ENCODE measurements around the gene PNPLA3. TPM values are rescaled to one million over a fixed set of nuclear protein-coding genes. Genes with fewer than 3 reads are reported as not detected.

PNPLA3 gene
- total and polyA plus RNA-seq, 2 of the 4 experiments (the other 2 are of a cell fraction) = 3.6 to 7.5 TPM

DNA sequence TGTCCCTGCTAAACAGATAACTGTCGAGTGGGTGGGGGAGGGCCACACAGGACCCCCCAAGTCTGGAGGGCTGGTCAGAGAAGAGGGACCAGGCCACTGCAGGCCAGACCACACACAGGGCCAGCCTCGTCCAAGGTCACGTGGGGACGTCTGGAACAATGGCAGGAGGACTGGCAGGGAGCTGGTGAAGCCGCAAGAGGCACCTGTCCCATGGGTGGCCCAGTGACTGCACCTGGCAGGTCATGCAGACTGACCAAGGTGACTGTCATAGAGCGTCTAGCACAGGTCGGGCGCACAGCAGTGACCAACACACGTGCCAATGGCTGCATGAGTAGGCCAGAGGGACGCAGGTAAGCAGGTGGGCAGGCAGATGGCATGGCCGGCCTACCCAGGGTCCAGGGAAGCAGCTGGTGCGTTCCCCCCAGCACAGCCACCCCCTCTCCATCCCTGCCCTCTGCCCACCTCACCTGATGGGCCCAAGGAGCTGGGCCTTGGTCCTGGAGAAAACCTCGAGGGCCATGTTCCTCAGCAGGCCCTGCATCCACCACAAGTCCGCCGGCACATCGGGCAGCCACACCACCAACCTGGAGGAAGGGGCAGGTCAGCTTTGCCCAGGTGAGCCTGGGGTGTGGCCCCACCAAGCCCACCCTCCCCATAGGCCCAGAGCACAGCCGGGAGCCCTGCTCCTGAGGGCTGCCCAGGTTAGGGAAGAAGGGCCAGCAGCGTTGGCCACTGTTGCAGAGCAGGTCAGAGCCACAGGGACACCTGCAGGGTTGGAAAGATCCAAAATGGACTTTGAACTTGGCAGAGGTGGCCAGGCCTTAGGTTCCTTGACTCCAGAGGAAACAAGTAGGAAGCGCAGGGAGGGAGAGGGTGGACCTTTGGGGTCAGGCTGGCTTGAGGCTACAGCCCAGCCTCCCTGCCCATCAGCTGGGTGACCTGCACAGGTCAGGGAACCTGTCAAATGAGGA is 42.2 kb upstream of the PNPLA3 start:
- Histone ChIP-seq H2BK120ac (ENCODE audit: low read depth, low read length) (no peak overlapping the region), H3K18ac (ENCODE audit: low read depth, low read length) (no peak overlapping the region), H4K91ac (ENCODE audit: insufficient read depth, low read depth, low read length) (no peak overlapping the region), H3K9me1 (ENCODE audit: insufficient read depth, low read length) (no peaks in the 10 kb centered on the region), H2AFZ (replicated peaks; ENCODE audit: low read length, poor library complexity) (no peak overlapping the region), H3K4me3 (ENCODE audit: insufficient read depth, low read depth, low read length) (no peak overlapping the region), H2BK15ac (ENCODE audit: low read depth, low read length) (no peak overlapping the region), H3K27ac (ENCODE audit: insufficient read depth, low read length) (no peak overlapping the region), H3K79me1 (ENCODE audit: low read depth in 1 of 2, low read length in 2 of 2) (no peaks in the 10 kb centered on the region), H3K56ac (ENCODE audit: extremely low read depth, insufficient read depth, low read length) (no peak overlapping the region), H4K20me1 (ENCODE audit: insufficient read depth, low read length) (no peaks in the 10 kb centered on the region), H2AK9ac (replicated peaks; ENCODE audit: low read depth, low read length, poor library complexity) (no peak overlapping the region), H3K27me3 (ENCODE audit: control insufficient read depth, insufficient read depth, low read length) (peaks cover 17% of the 10 kb centered on the region), H3K9me3 (ENCODE audit: control insufficient read depth, insufficient read depth, low read length) (no peaks in the 10 kb centered on the region; the same call in 1 of the 2 replicates), H3K23ac (ENCODE audit: low read depth, low read length) (no peak overlapping the region), H2AK5ac (ENCODE audit: low read depth, low read length) (no peak overlapping the region), H3K4me1 (ENCODE audit: control insufficient read depth, insufficient read depth, low read length) (no peaks in the 10 kb centered on the region), H2BK5ac (ENCODE audit: low read depth, low read length, poor library complexity, severe bottlenecking) (no peak overlapping the region), H3K9ac (ENCODE audit: low read depth, low read length) (no peak overlapping the region), H3K4ac (ENCODE audit: low read depth, low read length) (no peak overlapping the region), H3K14ac (replicated peaks; ENCODE audit: low read depth, low read length) (no peak overlapping the region), H4K5ac (ENCODE audit: low read depth, low read length) (no peak overlapping the region), H3K36me3 (ENCODE audit: control insufficient read depth, insufficient read depth, low read length) (no peaks in the 10 kb centered on the region), H4K8ac (ENCODE audit: low read depth in 2 of 2, low read length in 2 of 2) (no peak overlapping the region), H2BK20ac (ENCODE audit: low read depth, low read length) (no peak overlapping the region), H3K4me2 (ENCODE audit: low read depth, low read length) (no peak overlapping the region)
- ChIA-PET CTCF (no interaction called here), POLR2A (ENCODE audit: unreplicated experiment) (no interaction called here)
- DNase-seq (no peak), ATAC-seq (ENCODE audit: low read depth) (no peak)
- no peak for TF ChIP-seq BHLHE40 (IDR thresholded peaks at IDR 0.05; ENCODE audit: low read depth, low read length)
- TF ChIP-seq FOS (IDR thresholded peaks at IDR 0.05; ENCODE audit: low read depth, low read length) = no peak
- TF ChIP-seq RAD21 (IDR thresholded peaks at IDR 0.05; ENCODE audit: low read length) = no peak
- TF ChIP-seq NFE2L2 (IDR thresholded peaks at IDR 0.05; ENCODE audit: low read depth, low read length) = no peak
- TF ChIP-seq POLR2A (IDR thresholded peaks at IDR 0.05; ENCODE audit: low read depth, low read length) = no peak
- no peak for TF ChIP-seq CEBPB (IDR thresholded peaks at IDR 0.05; ENCODE audit: low read depth, low read length)
- TF ChIP-seq, protein P1, sequence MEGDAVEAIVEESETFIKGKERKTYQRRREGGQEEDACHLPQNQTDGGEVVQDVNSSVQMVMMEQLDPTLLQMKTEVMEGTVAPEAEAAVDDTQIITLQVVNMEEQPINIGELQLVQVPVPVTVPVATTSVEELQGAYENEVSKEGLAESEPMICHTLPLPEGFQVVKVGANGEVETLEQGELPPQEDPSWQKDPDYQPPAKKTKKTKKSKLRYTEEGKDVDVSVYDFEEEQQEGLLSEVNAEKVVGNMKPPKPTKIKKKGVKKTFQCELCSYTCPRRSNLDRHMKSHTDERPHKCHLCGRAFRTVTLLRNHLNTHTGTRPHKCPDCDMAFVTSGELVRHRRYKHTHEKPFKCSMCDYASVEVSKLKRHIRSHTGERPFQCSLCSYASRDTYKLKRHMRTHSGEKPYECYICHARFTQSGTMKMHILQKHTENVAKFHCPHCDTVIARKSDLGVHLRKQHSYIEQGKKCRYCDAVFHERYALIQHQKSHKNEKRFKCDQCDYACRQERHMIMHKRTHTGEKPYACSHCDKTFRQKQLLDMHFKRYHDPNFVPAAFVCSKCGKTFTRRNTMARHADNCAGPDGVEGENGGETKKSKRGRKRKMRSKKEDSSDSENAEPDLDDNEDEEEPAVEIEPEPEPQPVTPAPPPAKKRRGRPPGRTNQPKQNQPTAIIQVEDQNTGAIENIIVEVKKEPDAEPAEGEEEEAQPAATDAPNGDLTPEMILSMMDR (conservative IDR thresholded peaks at IDR 0.05; ENCODE audit: low read depth, low read length) = no peak
- TF ChIP-seq SMC3 (IDR thresholded peaks at IDR 0.05; ENCODE audit: low read depth, low read length) = no peak
- TF ChIP-seq MAFK (IDR thresholded peaks at IDR 0.05; ENCODE audit: low read depth, low read length) = no peak
- no peak for TF ChIP-seq RFX5 (IDR thresholded peaks at IDR 0.05; ENCODE audit: low read depth, low read length)
- no peak for TF ChIP-seq CHD1 (IDR thresholded peaks at IDR 0.05; ENCODE audit: low read depth, low read length)
- no peak for TF ChIP-seq MAZ (IDR thresholded peaks at IDR 0.05; ENCODE audit: borderline replicate concordance, low read depth, low read length)
- in situ Hi-C loops (cut with MboI; ENCODE audit: low sequenced_read_pairs) (no loop called here), dilution Hi-C loops (cut with HindIII; ENCODE audit: low sequenced_read_pairs, unreplicated experiment) (no loop called here), intact Hi-C loops (cut with micrococcal nuclease) (loop anchor here (5.0 kb wide), 1 partner anchor 66 kb away; no protein-coding TSS in a partner anchor)
- WGBS, 2 experiments (ENCODE audit: extremely low coverage in 2 of 2, insufficient read length in 1 of 2) = 73% methylated on average over 9 of the region's 19 CpGs; no CpG with 5 or more reads in 1 of the 2 experiments
- no TSS peak for BruUV-seq (replicated peaks)
